CD8-positive, alpha-beta memory T cell (primary cell): Measurements from ENCODE around the gene ATP8A2. TPM values are rescaled to one million over a fixed set of nuclear protein-coding genes. Genes with fewer than 3 reads are reported as not detected.

Experiments used
- CTCF ChIA-PET: fragments of 350-600 bp; sonication (Branson Sonifier 250); formaldehyde crosslinking; loops from one replicate; lab custom pipeline; 2021; ENCODE audit warnings: antibody characterized with exemption; lab: Charles Lee
- POLR2A ChIA-PET: fragments of 350-600 bp; sonication (Branson Sonifier 250); formaldehyde crosslinking; loops from one replicate; lab custom pipeline; 2021; ENCODE audit warnings: antibody characterized with exemption; lab: Charles Lee
- DNase-seq, 5 donors: peaks; one replicate each; pipeline versions ENCODE4 v3.0.0 to v3.0.0-alpha.2; 2020 to 2022; ENCODE audit warnings: mixed read lengths in 1 of 5
- H3K27ac ChIP-seq: one replicate; pipeline ENCODE4 v1.7.0; 2013; ENCODE audit warnings: low read depth, mild to moderate bottlenecking, low read length, moderate library complexity
- H3K27me3 ChIP-seq: 2 replicates; pipeline ENCODE4 v1.7.0; 2013; ENCODE audit warnings: low read length, mild to moderate bottlenecking; ENCODE audit not compliant: insufficient read depth, poor library complexity, severe bottlenecking
- H3K36me3 ChIP-seq: 2 replicates; pipeline ENCODE4 v1.7.0; 2013; ENCODE audit warnings: mild to moderate bottlenecking, low read length, moderate library complexity; ENCODE audit not compliant: insufficient read depth
- H3K4me1 ChIP-seq: 2 replicates; pipeline ENCODE4 v1.7.0; 2013; ENCODE audit warnings: mild to moderate bottlenecking, low read length, moderate library complexity; ENCODE audit not compliant: insufficient read depth
- H3K4me3 ChIP-seq: 2 replicates; pipeline ENCODE4 v1.7.0; 2013; ENCODE audit warnings: mild to moderate bottlenecking, low read length
- H3K9me3 ChIP-seq: 2 replicates; pipeline ENCODE4 v1.7.0; 2013; ENCODE audit warnings: mild to moderate bottlenecking, low read length
- H3K27ac Mint-ChIP-seq, 8 donors: one replicate each; pipeline ENCODE4 v1.8.0; 2020 to 2021; ENCODE audit warnings: mixed read lengths in 8 of 8, mild to moderate bottlenecking in 6 of 8, inconsistent platforms in 3 of 8, moderate library complexity in 3 of 8
- H3K27me3 Mint-ChIP-seq, 2 donors: one replicate each; pipeline ENCODE4 v1.8.0; 2020 to 2021; ENCODE audit warnings: mixed read lengths in 2 of 2, mild to moderate bottlenecking in 1 of 2, moderate library complexity in 1 of 2
- H3K36me3 Mint-ChIP-seq, 3 donors: one replicate each; pipeline ENCODE4 v1.8.0; 2020 to 2021; ENCODE audit warnings: mixed read lengths in 3 of 3, inconsistent platforms in 1 of 3, mild to moderate bottlenecking in 1 of 3
- H3K4me1 Mint-ChIP-seq, 3 donors: one replicate each; pipeline ENCODE4 v1.8.0; 2020 to 2021; ENCODE audit warnings: mixed read lengths in 3 of 3, inconsistent platforms in 1 of 3, mild to moderate bottlenecking in 1 of 3
- H3K4me3 Mint-ChIP-seq, 7 donors: one replicate each; pipeline ENCODE4 v1.8.0; 2020 to 2021; ENCODE audit warnings: mixed read lengths in 7 of 7, mild to moderate bottlenecking in 6 of 7, moderate library complexity in 4 of 7, inconsistent platforms in 2 of 7
- H3K9me3 Mint-ChIP-seq, 5 donors: one replicate each; pipeline ENCODE4 v1.8.0; 2020 to 2022; ENCODE audit warnings: mixed read lengths in 5 of 5, mild to moderate bottlenecking in 3 of 5, moderate library complexity in 2 of 5, inconsistent platforms in 1 of 5
- polyA plus RNA-seq: library from polyadenylated mRNA; unstranded; fragments of 300-500 nt; fragmentation: Illumina TruSeq; gene quantifications from one replicate; pipeline ENCODE4 v1.2.3, GENCODE V29; 2021
- total RNA-seq, 2 experiments: library from RNA; stranded (reverse); gene quantifications; one replicate each; pipeline ENCODE4 v1.2.3, GENCODE V29; 2021

Gene ATP8A2
- total and polyA plus RNA-seq, 3 experiments from 2014 or later: 0.26 to 0.63 (median 0.58) TPM

GRCh38 chr13:25898991-25899390 is 527.2 kb downstream of the ATP8A2 start:
- ChIA-PET CTCF (interaction anchor here (1.2 kb wide), 1 partner anchor 69 kb away, joined by 4 read pairs; no protein-coding TSS in a partner anchor), POLR2A (no interaction called here)
- Mint-ChIP-seq H3K27ac (peak overlapping the region in 4 of 8 donors; percentile 12 to 89 (median 76)), H3K36me3 (no peaks in the 10 kb centered on the region), H3K4me1 (peaks cover 19 to 24% (median 23%) of the 10 kb centered on the region in 3 donors), H3K9me3 (peaks cover 0 to 3% (median 2%) of the 10 kb centered on the region in 5 donors), H3K4me3 (no peak overlapping the region), H3K27me3 (peaks cover 0 to 8% of the 10 kb centered on the region in 2 donors)
- Histone ChIP-seq H3K9me3 (no peaks in the 10 kb centered on the region), H3K36me3 (no peaks in the 10 kb centered on the region), H3K4me3 (no peak overlapping the region), H3K4me1 (peaks cover 46% of the 10 kb centered on the region), H3K27me3 (no peaks in the 10 kb centered on the region), H3K27ac (no peak overlapping the region)
- no peak for DNase-seq

- H3K4me1 ChIP-seq: peaks cover 51% of the 10 kb centered on the region
- peaks cover 0 to 8% of the 10 kb centered on the region in 2 donors for H3K27me3 Mint-ChIP-seq
- no peak overlapping the region for H3K4me3 ChIP-seq
- CTCF ChIA-PET: interaction anchor here (1.2 kb wide), 1 partner anchor 70 kb away, joined by 4 read pairs; no protein-coding TSS in a partner anchor
- no peak for DNase-seq
- H3K4me3 Mint-ChIP-seq: peak overlapping the region in 5 of 7 donors; percentile 11 to 72 (median 50)
- no peaks in the 10 kb centered on the region for H3K36me3 ChIP-seq
- no peaks in the 10 kb centered on the region for H3K36me3 Mint-ChIP-seq
- no peak overlapping the region for H3K27ac ChIP-seq
- peaks cover 19 to 24% (median 23%) of the 10 kb centered on the region in 3 donors for H3K4me1 Mint-ChIP-seq
- H3K27ac Mint-ChIP-seq: peak overlapping the region in 6 of 8 donors; percentile 12 to 89 (median 73)
- POLR2A ChIA-PET: no interaction called here
- no peaks in the 10 kb centered on the region for H3K27me3 ChIP-seq
- H3K9me3 Mint-ChIP-seq: peaks cover 0 to 3% (median 2%) of the 10 kb centered on the region in 5 donors
- H3K9me3 ChIP-seq: no peaks in the 10 kb centered on the region
Observed at GRCh38 chr13:25899464-25899863, 527.7 kb downstream of the ATP8A2 start.

DNA sequence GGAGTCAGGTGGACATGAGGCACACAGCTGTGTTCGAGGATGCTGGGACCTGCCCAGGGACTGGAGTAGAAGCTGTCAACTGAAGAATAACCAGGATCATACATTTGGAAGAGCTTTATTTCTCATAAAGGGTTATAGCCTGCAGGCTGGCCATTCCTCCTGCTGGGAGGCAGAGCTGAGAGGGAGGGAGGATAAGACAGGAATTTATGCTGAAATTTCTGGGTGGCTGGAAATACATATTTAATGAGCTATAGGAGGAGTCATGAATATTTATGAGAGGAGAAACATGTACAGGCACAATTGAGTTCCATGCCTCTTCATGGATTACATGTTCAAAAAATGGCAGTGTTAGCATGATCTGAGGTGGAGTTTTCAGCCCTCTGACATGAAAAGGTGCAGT is 528.2 kb downstream of the ATP8A2 start:
- no peak for DNase-seq
- POLR2A ChIA-PET: no interaction called here
- Histone ChIP-seq H3K9me3 (no peaks in the 10 kb centered on the region), H3K27ac (no peak overlapping the region), H3K4me3 (no peak overlapping the region), H3K4me1 (peaks cover 51% of the 10 kb centered on the region), H3K36me3 (no peaks in the 10 kb centered on the region), H3K27me3 (no peaks in the 10 kb centered on the region)
- peaks cover 0 to 8% of the 10 kb centered on the region in 2 donors for H3K27me3 Mint-ChIP-seq
- H3K4me1 Mint-ChIP-seq: peaks cover 19 to 24% (median 23%) of the 10 kb centered on the region in 3 donors
- H3K36me3 Mint-ChIP-seq: no peaks in the 10 kb centered on the region
- peak overlapping the region in 2 of 7 donors; percentile 14 to 70 for H3K4me3 Mint-ChIP-seq
- peaks cover 0 to 3% (median 2%) of the 10 kb centered on the region in 5 donors for H3K9me3 Mint-ChIP-seq
- H3K27ac Mint-ChIP-seq: peak overlapping the region in 5 of 8 donors; percentile 18 to 89 (median 76)
- CTCF ChIA-PET: interaction anchor here (1.2 kb wide), 1 partner anchor 70 kb away, joined by 4 read pairs; no protein-coding TSS in a partner anchor

DNA sequence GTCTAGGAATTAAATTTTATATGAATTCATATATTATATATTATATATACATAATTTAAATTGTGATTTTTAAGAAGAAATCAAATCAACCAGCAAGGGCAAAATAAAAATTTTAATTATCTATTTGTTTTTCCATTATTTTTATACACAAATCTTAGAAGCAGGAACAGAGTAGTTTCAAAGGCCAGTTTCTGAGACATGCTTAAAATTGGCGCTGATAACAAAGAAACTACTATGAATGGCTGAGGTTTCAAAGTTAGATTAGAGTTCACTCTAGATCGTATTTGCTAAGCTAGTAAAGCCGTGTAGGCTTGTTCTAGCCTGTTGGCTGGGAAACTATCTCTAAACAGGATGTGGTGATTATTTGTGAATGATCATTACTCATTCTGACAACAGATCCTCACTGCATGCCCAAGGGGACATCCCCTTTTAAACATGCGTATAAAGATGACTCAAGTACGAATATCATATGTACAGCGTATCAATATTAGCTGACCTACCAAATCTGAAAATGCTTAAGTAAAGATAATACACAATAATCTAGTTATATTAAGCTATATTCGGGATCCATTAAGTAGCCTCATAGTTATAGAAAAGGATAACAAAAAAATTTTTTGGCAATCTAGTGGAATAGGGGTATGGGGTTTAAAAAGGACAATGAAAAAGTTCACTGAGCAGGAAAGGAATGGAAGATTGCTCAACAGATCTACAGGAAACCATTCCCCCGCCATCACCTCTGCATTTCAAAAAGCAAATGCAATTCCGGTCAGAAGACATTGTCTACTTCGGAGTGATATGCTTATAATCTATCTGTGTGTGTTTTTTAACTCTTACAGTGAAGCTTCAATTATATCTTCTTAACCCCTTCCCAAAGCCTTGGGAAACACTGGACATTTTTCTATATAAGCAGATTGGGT is 529.9 kb downstream of the ATP8A2 start:
- Mint-ChIP-seq H3K9me3 (peaks cover 0 to 2% (median 0%) of the 10 kb centered on the region in 5 donors), H3K27ac (peak overlapping the region in 2 of 8 donors; percentile 52 to 84), H3K27me3 (peaks cover 0 to 8% of the 10 kb centered on the region in 2 donors), H3K4me1 (peaks cover 19 to 24% (median 23%) of the 10 kb centered on the region in 3 donors), H3K4me3 (peak overlapping the region in 3 of 7 donors; percentile 16 to 62 (median 53)), H3K36me3 (no peaks in the 10 kb centered on the region)
- Histone ChIP-seq H3K36me3 (no peaks in the 10 kb centered on the region), H3K9me3 (no peaks in the 10 kb centered on the region), H3K4me3 (no peak overlapping the region), H3K4me1 (peaks cover 65% of the 10 kb centered on the region), H3K27ac (no peak overlapping the region), H3K27me3 (no peaks in the 10 kb centered on the region)
- peak in 4 of 5 donors; percentile 18 to 76 (median 62) for DNase-seq
- CTCF ChIA-PET: interaction anchor here (0.5 to 1.4 kb wide), 2 partner anchors 111 to 595 kb away, joined by 3 to 4 read pairs; no protein-coding TSS in a partner anchor
- POLR2A ChIA-PET: interaction anchor here (0.7 to 1.0 kb wide), 3 partner anchors 14 to 62 kb away, joined by 3 to 4 read pairs (median 3); no protein-coding TSS in a partner anchor

- Histone ChIP-seq H3K4me3 (no peak overlapping the region), H3K4me1 (peaks cover 67% of the 10 kb centered on the region), H3K9me3 (no peaks in the 10 kb centered on the region), H3K27me3 (no peaks in the 10 kb centered on the region), H3K36me3 (no peaks in the 10 kb centered on the region), H3K27ac (no peak overlapping the region)
- Mint-ChIP-seq H3K4me3 (no peak overlapping the region), H3K36me3 (no peaks in the 10 kb centered on the region), H3K27me3 (peaks cover 0 to 8% of the 10 kb centered on the region in 2 donors), H3K4me1 (peaks cover 19 to 24% (median 23%) of the 10 kb centered on the region in 3 donors), H3K27ac (peak overlapping the region in 1 of 8 donors; percentile 2), H3K9me3 (peaks cover 0 to 2% (median 0%) of the 10 kb centered on the region in 5 donors)
- DNase-seq: no peak
- ChIA-PET CTCF (interaction anchor here (1.4 kb wide), 1 partner anchor 111 kb away, joined by 3 read pairs; no protein-coding TSS in a partner anchor), POLR2A (no interaction called here)
Observed at GRCh38 chr13:25902455-25902854, 530.7 kb downstream of the ATP8A2 start.

- Mint-ChIP-seq H3K27ac (peak overlapping the region in 1 of 8 donors; percentile 2), H3K27me3 (peaks cover 0 to 8% of the 10 kb centered on the region in 2 donors)
Observed at GRCh38 chr13:25902891-25903341, 531.1 kb downstream of the ATP8A2 start.

DNA sequence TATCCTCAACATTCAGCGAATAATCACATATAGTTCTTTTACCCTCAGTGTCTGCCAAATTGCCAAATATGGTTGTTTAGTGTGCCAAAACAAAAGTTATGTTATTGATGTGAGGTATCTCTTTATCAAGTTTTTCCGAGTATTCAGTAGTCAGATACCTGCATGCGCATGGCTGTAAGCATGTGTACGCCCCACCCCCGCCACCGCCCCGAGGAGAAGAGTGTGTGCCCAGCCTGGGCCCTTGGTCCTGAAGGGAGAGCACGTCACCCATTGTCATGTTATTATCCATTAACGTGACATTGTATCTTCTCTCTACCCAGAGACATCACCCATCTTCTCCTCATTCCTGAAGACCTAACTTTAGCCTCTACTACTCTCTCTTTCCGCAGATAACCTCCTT is 533.1 kb downstream of the ATP8A2 start:
- peaks cover 57% of the 10 kb centered on the region for H3K4me1 ChIP-seq
- Mint-ChIP-seq H3K36me3 (no peaks in the 10 kb centered on the region), H3K4me3 (no peak overlapping the region), H3K27ac (no peak overlapping the region), H3K9me3 (no peaks in the 10 kb centered on the region), H3K27me3 (no peaks in the 10 kb centered on the region), H3K4me1 (peaks cover 12 to 16% (median 14%) of the 10 kb centered on the region in 3 donors)
- no peaks in the 10 kb centered on the region for H3K9me3 ChIP-seq
- H3K36me3 ChIP-seq: no peaks in the 10 kb centered on the region
- ChIA-PET POLR2A (no interaction called here), CTCF (no interaction called here)
- H3K4me3 ChIP-seq: no peak overlapping the region
- no peak overlapping the region for H3K27ac ChIP-seq
- no peak for DNase-seq
- no peaks in the 10 kb centered on the region for H3K27me3 ChIP-seq

More at GRCh38 chr13:25902891-25903341, 531.1 kb downstream of the ATP8A2 start:
- DNase-seq: peak in 1 of 5 donors; percentile 24
- H3K36me3 ChIP-seq: no peaks in the 10 kb centered on the region
- H3K4me3 ChIP-seq: no peak overlapping the region
- H3K27ac ChIP-seq: no peak overlapping the region
- H3K4me1 ChIP-seq: peaks cover 67% of the 10 kb centered on the region
- Mint-ChIP-seq H3K36me3 (no peaks in the 10 kb centered on the region), H3K9me3 (peaks cover 0 to 2% (median 0%) of the 10 kb centered on the region in 5 donors), H3K4me3 (no peak overlapping the region), H3K4me1 (peaks cover 19 to 24% (median 23%) of the 10 kb centered on the region in 3 donors)
- no peaks in the 10 kb centered on the region for H3K27me3 ChIP-seq
- ChIA-PET CTCF (interaction anchor here (1.4 kb wide), 1 partner anchor 110 kb away, joined by 3 read pairs; no protein-coding TSS in a partner anchor), POLR2A (no interaction called here)
- H3K9me3 ChIP-seq: no peaks in the 10 kb centered on the region
